Measurements from ENCODE around the gene CERS6.

The CERS6 gene

GRCh38 chr2:168519534-168520308 is 63.6 kb downstream of the CERS6 start:
- TF ChIP-seq CTCF (IDR thresholded peaks at IDR 0.05; ENCODE audit: low read depth, low read length, missing control alignments), result no peak
- DNase-seq (ENCODE audit: extremely low read depth, low read depth), result no peak
- H3K4me3 ChIP-seq (replicated peaks; ENCODE audit: low read depth, low read length), result no peak overlapping the region

- DNase-seq (ENCODE audit: extremely low read depth, low read depth), result no peak
- no peak overlapping the region for H3K4me3 ChIP-seq (replicated peaks; ENCODE audit: low read depth, low read length)
- TF ChIP-seq CTCF (IDR thresholded peaks at IDR 0.05; ENCODE audit: low read depth, low read length, missing control alignments), result no peak
These were observed 65.1 kb downstream of the CERS6 start for GRCh38 chr2:168521053-168521741.

- DNase-seq (ENCODE audit: extremely low read depth, low read depth), result no peak
These were observed 66.4 kb downstream of the CERS6 start for GRCh38 chr2:168522446-168522845.

GRCh38 chr2:168524005-168524404 is 67.9 kb downstream of the CERS6 start:
- no peak for DNase-seq (ENCODE audit: extremely low read depth, low read depth)
- no peak for TF ChIP-seq CTCF (IDR thresholded peaks at IDR 0.05; ENCODE audit: low read depth, low read length, missing control alignments)
- no peak overlapping the region for H3K4me3 ChIP-seq (replicated peaks; ENCODE audit: low read depth, low read length)

More at GRCh38 chr2:168522446-168522845, 66.4 kb downstream of the CERS6 start:
- H3K4me3 ChIP-seq (replicated peaks; ENCODE audit: low read depth, low read length), result no peak overlapping the region
- no peak for TF ChIP-seq CTCF (IDR thresholded peaks at IDR 0.05; ENCODE audit: low read depth, low read length, missing control alignments)

- no peak for DNase-seq (ENCODE audit: extremely low read depth, low read depth)
- no peak overlapping the region for H3K4me3 ChIP-seq (replicated peaks; ENCODE audit: low read depth, low read length)
- TF ChIP-seq CTCF (IDR thresholded peaks at IDR 0.05; ENCODE audit: low read depth, low read length, missing control alignments), result no peak
These were observed 68.9 kb downstream of the CERS6 start for GRCh38 chr2:168525020-168525419.

- TF ChIP-seq CTCF (IDR thresholded peaks at IDR 0.05; ENCODE audit: low read depth, low read length, missing control alignments), result no peak
- H3K4me3 ChIP-seq (replicated peaks; ENCODE audit: low read depth, low read length), result no peak overlapping the region
- no peak for DNase-seq (ENCODE audit: extremely low read depth, low read depth)
These were observed 69.8 kb downstream of the CERS6 start for GRCh38 chr2:168525716-168526446.
